ENCODE data around the gene ETV5.

ETV5 gene

DNA sequence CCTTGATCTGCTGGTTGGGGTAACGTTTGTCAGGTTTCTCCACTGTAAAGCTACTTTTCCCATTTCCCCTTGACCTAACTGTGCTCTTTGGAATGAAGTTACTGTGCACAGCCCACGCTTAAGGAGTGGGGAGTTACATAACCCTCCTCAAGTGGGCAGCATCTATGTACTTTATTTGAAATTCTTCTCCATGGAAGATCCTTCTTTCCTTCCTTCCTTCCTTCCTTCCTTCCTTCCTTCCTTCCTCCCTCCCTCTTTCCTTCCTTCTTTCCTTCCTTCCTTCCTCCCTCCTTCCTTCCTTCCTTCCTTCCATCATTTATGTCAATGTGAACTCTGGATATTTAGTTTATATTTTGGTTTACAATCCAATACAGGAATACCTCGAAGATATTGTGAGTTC, 94.0 kb downstream of the ETV5 start:
- no peaks in the 10 kb centered on the region for H3F3A ChIP-seq (ENCODE audit: insufficient read depth)
- no peaks in the 10 kb centered on the region for H4K20me1 ChIP-seq (ENCODE audit: low read depth, low read length)
- no peaks in the 10 kb centered on the region for H3K79me2 ChIP-seq (ENCODE audit: insufficient read depth, low read length)
- H3K27me3 ChIP-seq (ENCODE audit: low read length): no peaks in the 10 kb centered on the region
- no peak overlapping the region for H3K4me3 ChIP-seq (ENCODE audit: insufficient read depth, low read length, poor library complexity, severe bottlenecking)
- no peak overlapping the region for H2AFZ ChIP-seq (ENCODE audit: low read depth, low read length, severe bottlenecking)
- TF ChIP-seq, protein P1, sequence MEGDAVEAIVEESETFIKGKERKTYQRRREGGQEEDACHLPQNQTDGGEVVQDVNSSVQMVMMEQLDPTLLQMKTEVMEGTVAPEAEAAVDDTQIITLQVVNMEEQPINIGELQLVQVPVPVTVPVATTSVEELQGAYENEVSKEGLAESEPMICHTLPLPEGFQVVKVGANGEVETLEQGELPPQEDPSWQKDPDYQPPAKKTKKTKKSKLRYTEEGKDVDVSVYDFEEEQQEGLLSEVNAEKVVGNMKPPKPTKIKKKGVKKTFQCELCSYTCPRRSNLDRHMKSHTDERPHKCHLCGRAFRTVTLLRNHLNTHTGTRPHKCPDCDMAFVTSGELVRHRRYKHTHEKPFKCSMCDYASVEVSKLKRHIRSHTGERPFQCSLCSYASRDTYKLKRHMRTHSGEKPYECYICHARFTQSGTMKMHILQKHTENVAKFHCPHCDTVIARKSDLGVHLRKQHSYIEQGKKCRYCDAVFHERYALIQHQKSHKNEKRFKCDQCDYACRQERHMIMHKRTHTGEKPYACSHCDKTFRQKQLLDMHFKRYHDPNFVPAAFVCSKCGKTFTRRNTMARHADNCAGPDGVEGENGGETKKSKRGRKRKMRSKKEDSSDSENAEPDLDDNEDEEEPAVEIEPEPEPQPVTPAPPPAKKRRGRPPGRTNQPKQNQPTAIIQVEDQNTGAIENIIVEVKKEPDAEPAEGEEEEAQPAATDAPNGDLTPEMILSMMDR (IDR thresholded peaks at IDR 0.05; ENCODE audit: insufficient read depth, low read length, poor library complexity, severe bottlenecking): no peak
- TF ChIP-seq EZH2phosphoT487 (conservative IDR thresholded peaks at IDR 0.05; ENCODE audit: low read length): no peak
- H3K36me3 ChIP-seq (ENCODE audit: low read length): no peaks in the 10 kb centered on the region
- H3K9me2 ChIP-seq (replicated peaks; ENCODE audit: insufficient read depth, low read length): no peaks in the 10 kb centered on the region
- H3K9me3 ChIP-seq (ENCODE audit: insufficient read depth, low read length): no peaks in the 10 kb centered on the region
- H3K9ac ChIP-seq (ENCODE audit: low read length): no peak overlapping the region
- no peak overlapping the region for H3K27ac ChIP-seq (ENCODE audit: low read depth, low read length)
- H3K4me2 ChIP-seq (ENCODE audit: low read depth, low read length, poor library complexity, severe bottlenecking): no peak overlapping the region

DNA sequence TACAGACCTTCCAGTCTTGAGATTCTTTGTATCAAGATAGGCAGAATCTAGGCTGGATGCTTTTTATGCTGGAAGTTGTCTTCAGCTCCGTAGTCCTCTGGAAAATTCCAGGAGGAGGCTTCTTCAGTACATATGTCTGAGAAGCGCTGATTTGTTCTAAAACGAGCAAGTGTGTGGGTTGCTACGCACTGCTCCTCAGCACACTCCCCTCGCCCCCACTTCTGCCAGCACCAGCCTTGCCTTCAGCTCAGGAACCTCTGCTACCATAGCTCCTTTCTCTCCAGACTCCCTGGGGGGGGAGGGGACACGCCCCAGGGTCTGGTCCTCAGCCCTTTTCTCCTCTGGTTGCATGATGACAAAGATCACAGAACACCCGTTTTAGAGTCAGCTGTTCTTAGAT, 95.6 kb downstream of the ETV5 start:
- no peaks in the 10 kb centered on the region for H3F3A ChIP-seq (ENCODE audit: insufficient read depth)
- H3K27ac ChIP-seq (ENCODE audit: low read depth, low read length): no peak overlapping the region
- H3K9me2 ChIP-seq (replicated peaks; ENCODE audit: insufficient read depth, low read length): no peaks in the 10 kb centered on the region
- H3K9ac ChIP-seq (ENCODE audit: low read length): no peak overlapping the region
- H3K79me2 ChIP-seq (ENCODE audit: insufficient read depth, low read length): no peaks in the 10 kb centered on the region
- no peak overlapping the region for H3K4me3 ChIP-seq (ENCODE audit: insufficient read depth, low read length, poor library complexity, severe bottlenecking)
- TF ChIP-seq, protein P1 (IDR thresholded peaks at IDR 0.05; ENCODE audit: insufficient read depth, low read length, poor library complexity, severe bottlenecking): no peak
- no peaks in the 10 kb centered on the region for H4K20me1 ChIP-seq (ENCODE audit: low read depth, low read length)
- no peak overlapping the region for H3K4me2 ChIP-seq (ENCODE audit: low read depth, low read length, poor library complexity, severe bottlenecking)
- H2AFZ ChIP-seq (ENCODE audit: low read depth, low read length, severe bottlenecking): no peak overlapping the region
- H3K27me3 ChIP-seq (ENCODE audit: low read length): no peaks in the 10 kb centered on the region
- H3K36me3 ChIP-seq (ENCODE audit: low read length): no peaks in the 10 kb centered on the region
- H3K9me3 ChIP-seq (ENCODE audit: insufficient read depth, low read length): no peaks in the 10 kb centered on the region

DNA sequence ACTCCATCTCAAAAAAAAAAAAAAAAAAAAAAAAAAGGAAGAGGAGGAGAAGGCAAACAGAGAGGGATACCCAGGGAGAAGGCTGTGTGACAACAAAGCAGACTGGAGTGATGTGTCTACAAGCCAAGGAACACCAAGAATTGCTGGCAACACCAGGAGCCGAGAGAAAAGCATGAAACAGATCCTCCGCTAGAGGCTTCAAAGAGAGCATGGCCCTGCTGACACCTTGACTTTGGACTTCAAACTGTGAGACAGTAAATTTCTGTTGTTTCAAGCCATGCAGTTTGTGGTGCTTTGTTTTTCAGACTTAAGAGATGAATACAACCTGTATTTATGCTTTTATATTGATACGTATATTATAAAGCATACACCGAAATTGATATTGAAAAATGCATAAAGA, 96.8 kb downstream of the ETV5 start:
- H3K27me3 ChIP-seq (ENCODE audit: low read length): no peaks in the 10 kb centered on the region
- H3F3A ChIP-seq (ENCODE audit: insufficient read depth): no peaks in the 10 kb centered on the region
- H2AFZ ChIP-seq (ENCODE audit: low read depth, low read length, severe bottlenecking): no peak overlapping the region
- H3K4me3 ChIP-seq (ENCODE audit: insufficient read depth, low read length, poor library complexity, severe bottlenecking): no peak overlapping the region
- H3K4me2 ChIP-seq (ENCODE audit: low read depth, low read length, poor library complexity, severe bottlenecking): no peak overlapping the region
- no peaks in the 10 kb centered on the region for H3K9me3 ChIP-seq (ENCODE audit: insufficient read depth, low read length)
- TF ChIP-seq, protein P1 (IDR thresholded peaks at IDR 0.05; ENCODE audit: insufficient read depth, low read length, poor library complexity, severe bottlenecking): no peak
- no peak for TF ChIP-seq EZH2phosphoT487 (conservative IDR thresholded peaks at IDR 0.05; ENCODE audit: low read length)
- no peaks in the 10 kb centered on the region for H4K20me1 ChIP-seq (ENCODE audit: low read depth, low read length)
- H3K36me3 ChIP-seq (ENCODE audit: low read length): no peaks in the 10 kb centered on the region
- no peaks in the 10 kb centered on the region for H3K79me2 ChIP-seq (ENCODE audit: insufficient read depth, low read length)
- no peak overlapping the region for H3K27ac ChIP-seq (ENCODE audit: low read depth, low read length)
- no peak overlapping the region for H3K9ac ChIP-seq (ENCODE audit: low read length)
- no peaks in the 10 kb centered on the region for H3K9me2 ChIP-seq (replicated peaks; ENCODE audit: insufficient read depth, low read length)

DNA sequence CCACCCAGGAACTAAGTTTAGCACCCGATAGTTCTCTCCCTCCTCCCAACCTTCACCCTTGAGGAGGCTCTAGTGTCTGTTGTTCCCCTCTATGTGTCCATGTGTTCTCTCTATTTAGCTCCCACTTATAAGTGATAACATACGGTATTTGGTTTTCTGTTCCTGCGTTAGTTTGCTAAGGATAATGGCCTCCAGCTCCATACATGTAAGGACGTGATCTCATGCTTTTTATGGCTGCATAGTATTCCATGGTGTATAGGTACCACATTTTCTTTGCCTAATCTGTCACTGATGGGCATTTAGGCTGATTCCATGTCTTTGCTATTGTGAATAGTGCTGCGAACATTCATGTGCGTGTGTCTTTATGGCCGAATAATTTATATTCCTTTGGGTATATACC, 104.2 kb downstream of the ETV5 start:
- Histone ChIP-seq H3K27me3 (ENCODE audit: low read length) (no peaks in the 10 kb centered on the region), H3K79me2 (ENCODE audit: insufficient read depth, low read length) (no peaks in the 10 kb centered on the region), H3K36me3 (ENCODE audit: low read length) (no peaks in the 10 kb centered on the region), H3K4me2 (ENCODE audit: low read depth, low read length, poor library complexity, severe bottlenecking) (no peak overlapping the region), H4K20me1 (ENCODE audit: low read depth, low read length) (no peaks in the 10 kb centered on the region), H2AFZ (ENCODE audit: low read depth, low read length, severe bottlenecking) (no peak overlapping the region), H3K9ac (ENCODE audit: low read length) (no peak overlapping the region), H3K4me3 (ENCODE audit: insufficient read depth, low read length, poor library complexity, severe bottlenecking) (no peak overlapping the region), H3K9me2 (replicated peaks; ENCODE audit: insufficient read depth, low read length) (no peaks in the 10 kb centered on the region), H3K9me3 (ENCODE audit: insufficient read depth, low read length) (no peaks in the 10 kb centered on the region), H3F3A (ENCODE audit: insufficient read depth) (no peaks in the 10 kb centered on the region), H3K27ac (ENCODE audit: low read depth, low read length) (no peak overlapping the region)
- no peak for TF ChIP-seq EZH2phosphoT487 (conservative IDR thresholded peaks at IDR 0.05; ENCODE audit: low read length)
- TF ChIP-seq, protein P1 (IDR thresholded peaks at IDR 0.05; ENCODE audit: insufficient read depth, low read length, poor library complexity, severe bottlenecking): no peak

All from SU-DHL-6 (cell line).